GM12874 (cell line): ENCODE data around the gene C11orf91.

Experiments
- CTCF ChIP-seq: IDR thresholded peaks from 2 replicates; pipeline ENCODE4 v1.5.1; 2011; ENCODE audit warnings: low read depth, mild to moderate bottlenecking, control low read depth, low read length, moderate library complexity; ENCODE audit not compliant: insufficient read depth

C11orf91 gene

GRCh38 chr11:33684003-33684706, 16.5 kb downstream of the C11orf91 start:
- TF ChIP-seq CTCF: no peak

DNA sequence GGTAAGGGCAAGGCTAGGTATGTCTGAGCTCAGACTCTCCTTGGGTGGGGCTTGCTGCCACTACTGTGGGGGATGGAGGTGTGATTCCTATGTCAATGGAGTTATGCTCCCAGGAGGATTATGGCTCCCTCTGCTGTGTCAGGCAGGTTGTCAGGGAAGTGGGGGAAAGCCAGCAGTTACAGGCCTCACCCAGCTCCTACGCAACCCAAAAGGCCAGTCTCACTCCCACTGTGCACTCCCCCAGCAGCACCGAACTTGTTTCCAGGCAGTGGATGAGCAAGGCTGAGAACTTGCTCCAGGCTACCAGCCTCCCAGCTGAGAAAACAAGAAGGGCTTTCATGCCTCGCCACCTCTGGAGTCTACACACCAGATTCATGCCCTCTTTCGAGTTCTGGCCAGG, 18.2 kb downstream of the C11orf91 start:
- no peak for TF ChIP-seq CTCF

- TF ChIP-seq CTCF: no peak
Observed at GRCh38 chr11:33682019-33682418, 18.6 kb downstream of the C11orf91 start.

DNA sequence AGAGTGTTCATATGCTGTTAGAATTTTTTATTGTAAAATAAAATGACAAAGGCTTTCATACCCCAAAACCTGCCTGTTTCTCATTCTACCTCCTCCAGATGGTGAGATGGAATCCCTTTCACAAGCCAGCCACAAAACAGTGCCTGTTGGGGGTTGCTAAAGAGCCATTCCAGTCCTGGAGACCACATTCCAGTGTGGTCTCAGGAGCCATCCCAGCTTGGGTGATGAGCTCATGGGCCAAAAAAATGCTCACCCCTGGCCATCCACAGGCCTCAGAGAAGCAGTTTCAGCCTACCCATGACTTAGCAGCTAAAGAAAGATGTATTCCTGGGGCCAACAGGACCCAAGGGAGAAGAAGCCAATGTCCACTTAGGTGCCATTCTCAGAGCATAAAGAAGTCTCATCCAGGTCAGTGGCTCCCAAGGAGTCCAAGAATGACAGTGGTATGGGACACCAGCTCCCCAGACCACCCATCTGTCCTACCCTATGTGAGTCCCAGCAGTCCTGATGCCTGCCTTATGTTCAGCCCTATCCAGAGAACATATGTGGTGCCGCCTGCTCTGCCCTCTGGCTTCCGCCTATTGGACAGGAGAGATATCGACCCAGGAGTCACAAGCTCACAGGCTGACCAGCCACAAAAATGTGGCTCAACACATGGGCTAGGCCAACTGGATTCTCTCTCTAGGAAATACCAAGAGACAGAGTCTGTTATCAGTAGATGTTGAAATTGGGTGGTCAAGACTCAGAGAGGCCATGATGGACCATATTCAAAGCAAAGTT, 26.4 kb downstream of the C11orf91 start:
- no peak for TF ChIP-seq CTCF

- TF ChIP-seq CTCF: no peak
Observed at GRCh38 chr11:33672273-33672672, 28.4 kb downstream of the C11orf91 start.

DNA sequence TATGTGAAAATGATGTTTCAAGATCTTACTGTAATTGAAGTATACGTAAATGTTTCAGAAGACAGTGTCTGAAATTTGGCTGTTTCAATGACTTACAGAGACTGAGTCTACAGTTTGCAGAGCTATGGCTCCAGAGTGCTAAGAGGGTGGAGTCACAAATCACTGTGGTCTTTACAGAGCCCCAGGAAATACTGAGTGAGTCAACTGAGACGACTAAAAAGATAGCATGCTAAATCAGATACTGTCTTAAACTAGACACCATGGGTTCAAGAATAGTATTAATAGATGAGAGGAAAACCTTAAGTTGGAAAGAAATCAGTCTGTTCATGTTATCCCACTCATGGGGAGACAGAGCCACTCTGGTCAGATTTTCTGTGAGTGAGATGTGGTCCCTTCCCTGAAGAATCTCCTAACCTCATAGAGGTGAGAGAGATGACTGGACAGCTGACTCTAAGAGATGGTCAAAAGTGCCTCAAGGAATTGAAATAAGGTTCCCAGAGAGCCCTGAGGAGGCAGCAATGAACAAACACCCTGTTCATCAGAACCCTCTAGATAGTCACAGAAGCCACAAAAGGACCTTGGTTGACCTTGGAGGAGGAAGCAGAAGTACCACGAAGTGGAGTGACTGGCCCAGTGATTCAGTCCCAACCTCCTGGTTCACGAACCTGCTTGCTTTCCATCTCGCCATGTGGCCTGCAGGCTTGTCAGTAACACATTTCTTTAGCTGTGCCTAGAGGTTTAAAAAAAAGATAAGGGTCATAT, 30.2 kb downstream of the C11orf91 start:
- TF ChIP-seq CTCF: no peak

GRCh38 chr11:33669598-33670249, 30.9 kb downstream of the C11orf91 start:
- TF ChIP-seq CTCF: no peak
